Right lobe of liver (tissue), 6 donors: ENCODE data around the gene TYRO3. TPM values are rescaled to one million over a fixed set of nuclear protein-coding genes. Genes with fewer than 3 reads are reported as not detected.

Experiments used
- ATAC-seq, 4 donors: fragments of 200-7000 bp; cut with Tn5 transposase; one replicate each; pipeline ENCODE4 v1.9.1; 2020; ENCODE audit warnings: mild to moderate bottlenecking in 4 of 4, moderate library complexity in 4 of 4
- DNase-seq, 3 donors: peaks; one replicate each; pipeline ENCODE4 v3.0.0-alpha.2; 2020
- H3K27ac ChIP-seq, 3 donors: fragments of 200-600 bp; one replicate each; pipeline ENCODE4 v1.8.0; 2022
- H3K27me3 ChIP-seq, 2 donors: fragments of 200-600 bp; one replicate each; pipeline ENCODE4 v1.8.0; 2022
- H3K36me3 ChIP-seq, 4 donors: fragments of 200-600 bp; sonication (generic) in 1 of 4; one replicate each; pipeline versions ENCODE4 v1.5.1 to v1.8.0; 2017 to 2022; ENCODE audit warnings: control low read depth in 1 of 4
- H3K4me1 ChIP-seq, 4 donors: fragments of 200-600 bp; sonication (generic) in 1 of 4; one replicate each; pipeline versions ENCODE4 v1.5.1 to v1.8.0; 2017 to 2022; ENCODE audit warnings: control low read depth in 1 of 4
- H3K4me3 ChIP-seq, 3 donors: fragments of 200-600 bp; one replicate each; pipeline ENCODE4 v1.8.0; 2022
- H3K9me3 ChIP-seq, 4 donors: fragments of 200-600 bp; sonication (generic) in 1 of 4; one replicate each; pipeline versions ENCODE4 v1.5.1 to v1.8.0; 2017 to 2022; ENCODE audit warnings: control low read depth in 1 of 4
- POLR2A ChIP-seq: fragments of 450-650 bp; IDR thresholded peaks from one replicate; pipeline ENCODE4 v1.6.1; 2017; ENCODE audit warnings: antibody characterized with exemption, mild to moderate bottlenecking
- WGBS: methylation state at CpG from one replicate; pipeline ENCODE4 v1.1.6; 2018; ENCODE audit warnings: low coverage, low lambda C conversion rate; ENCODE audit not compliant: insufficient coverage; ENCODE audit errors: missing lambda C conversion rate; 5-methylcytosine and 5-hydroxymethylcytosine counted together
- intact Hi-C, 2 donors: fragments of 100-400 bp; cut with DNase I; formaldehyde crosslinking; loops; one replicate each; pipeline versions ENCODE4 v1.11.2 to v1.14.1; 2022
- total RNA-seq, 6 experiments: library from RNA; depleted of rRNA in 2 of 6; stranded (reverse); fragments of >200 nt in 2 of 6; fragmentation: NEBNext Ultra II Directional in 3 of 6; extraction: Animal tissue kit (Norgen Biotek cat#: 25700) in 3 of 6; gene quantifications; one replicate each; pipeline versions ENCODE4 v1.1.0 to v1.2.4, GENCODE V29; 2016 to 2023
- TF ChIP-seq, protein P1 (sequence below), 4 donors: fragments of 200-600 bp in 3 of 4; fragments of 450-650 bp in 1 of 4; IDR thresholded peaks; one replicate each; pipeline versions ENCODE4 v1.5.1 to v1.8.0; 2016 to 2022; ENCODE audit warnings: antibody characterized with exemption in 4 of 4, mild to moderate bottlenecking in 2 of 4
- donor health status: DM: no; HTN: yes; CAD: no.
- donor health status: DM: no; HTN: no; CAD: no.
- donor health status: DM: no; HTN: no; CAD: no.
- donor health status: DM: no; HTN: yes; CAD: no.
- donor health status: DM: no; HTN: yes; CAD: no.

The TYRO3 gene
- total RNA-seq, 6 experiments from 2014 or later = 1.1 to 2.9 (median 1.8) TPM

DNA sequence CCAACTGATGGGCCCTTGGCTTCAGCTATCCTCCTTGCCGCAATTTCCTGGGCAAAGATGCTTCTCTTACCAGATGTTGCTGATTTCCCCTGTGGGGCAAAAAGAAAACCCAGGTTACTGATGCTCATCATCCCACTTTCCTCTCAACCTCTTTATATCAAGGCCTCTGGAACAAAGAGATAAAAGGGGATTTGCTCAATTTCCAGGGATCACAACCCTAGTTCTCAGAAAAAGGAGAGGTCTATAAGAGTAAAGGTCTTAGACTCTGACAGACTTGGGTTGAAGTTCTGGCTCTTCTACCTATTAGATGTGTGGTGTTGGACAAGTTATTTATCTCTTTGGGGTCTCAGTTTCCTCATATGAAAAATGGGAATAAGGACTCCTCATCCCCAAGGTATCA, 23.5 kb upstream of the TYRO3 start:
- H3K4me3 ChIP-seq = no peak overlapping the region
- ATAC-seq = no peak
- 100% methylated on average over 1 of the region's 1 CpG for WGBS
- H3K27me3 ChIP-seq = no peaks in the 10 kb centered on the region
- no peaks in the 10 kb centered on the region for H3K4me1 ChIP-seq
- H3K27ac ChIP-seq = no peak overlapping the region
- intact Hi-C loops = no loop called here
- DNase-seq = no peak
- TF ChIP-seq, protein P1, sequence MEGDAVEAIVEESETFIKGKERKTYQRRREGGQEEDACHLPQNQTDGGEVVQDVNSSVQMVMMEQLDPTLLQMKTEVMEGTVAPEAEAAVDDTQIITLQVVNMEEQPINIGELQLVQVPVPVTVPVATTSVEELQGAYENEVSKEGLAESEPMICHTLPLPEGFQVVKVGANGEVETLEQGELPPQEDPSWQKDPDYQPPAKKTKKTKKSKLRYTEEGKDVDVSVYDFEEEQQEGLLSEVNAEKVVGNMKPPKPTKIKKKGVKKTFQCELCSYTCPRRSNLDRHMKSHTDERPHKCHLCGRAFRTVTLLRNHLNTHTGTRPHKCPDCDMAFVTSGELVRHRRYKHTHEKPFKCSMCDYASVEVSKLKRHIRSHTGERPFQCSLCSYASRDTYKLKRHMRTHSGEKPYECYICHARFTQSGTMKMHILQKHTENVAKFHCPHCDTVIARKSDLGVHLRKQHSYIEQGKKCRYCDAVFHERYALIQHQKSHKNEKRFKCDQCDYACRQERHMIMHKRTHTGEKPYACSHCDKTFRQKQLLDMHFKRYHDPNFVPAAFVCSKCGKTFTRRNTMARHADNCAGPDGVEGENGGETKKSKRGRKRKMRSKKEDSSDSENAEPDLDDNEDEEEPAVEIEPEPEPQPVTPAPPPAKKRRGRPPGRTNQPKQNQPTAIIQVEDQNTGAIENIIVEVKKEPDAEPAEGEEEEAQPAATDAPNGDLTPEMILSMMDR (IDR thresholded peaks at IDR 0.05) = no peak
- no peak for TF ChIP-seq POLR2A
- H3K36me3 ChIP-seq = peaks cover 0 to 37% (median 4%) of the 10 kb centered on the region in 4 donors
- no peaks in the 10 kb centered on the region for H3K9me3 ChIP-seq

DNA sequence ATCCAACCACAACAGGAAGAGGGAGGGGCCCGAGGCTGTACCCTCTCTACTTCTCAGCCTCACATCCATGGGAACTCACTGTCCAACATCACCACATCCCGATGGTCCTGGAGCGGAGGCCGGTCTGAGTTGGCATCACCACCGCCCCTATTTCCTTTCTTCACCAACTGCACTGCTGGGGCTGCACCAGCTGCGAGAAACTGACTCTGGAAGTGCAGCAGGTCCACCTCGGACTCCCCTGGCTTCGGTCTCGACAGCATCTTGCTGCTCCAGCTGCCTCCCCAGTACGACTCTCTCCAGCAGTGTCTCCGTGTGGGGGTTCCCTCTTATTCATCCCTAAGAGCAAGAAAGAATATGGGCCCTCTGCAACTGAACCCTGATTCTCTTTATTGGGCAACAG, 22.1 kb upstream of the TYRO3 start:
- H3K27ac ChIP-seq = no peak overlapping the region
- no peaks in the 10 kb centered on the region for H3K9me3 ChIP-seq
- intact Hi-C loops = no loop called here
- TF ChIP-seq, protein P1 (IDR thresholded peaks at IDR 0.05) = no peak
- TF ChIP-seq POLR2A = no peak
- H3K36me3 ChIP-seq = peaks cover 0 to 29% (median 4%) of the 10 kb centered on the region in 4 donors
- H3K4me1 ChIP-seq = no peaks in the 10 kb centered on the region
- 87% methylated on average over 7 of the region's 11 CpGs for WGBS
- ATAC-seq = no peak
- DNase-seq = no peak
- no peaks in the 10 kb centered on the region for H3K27me3 ChIP-seq
- H3K4me3 ChIP-seq = no peak overlapping the region

DNA sequence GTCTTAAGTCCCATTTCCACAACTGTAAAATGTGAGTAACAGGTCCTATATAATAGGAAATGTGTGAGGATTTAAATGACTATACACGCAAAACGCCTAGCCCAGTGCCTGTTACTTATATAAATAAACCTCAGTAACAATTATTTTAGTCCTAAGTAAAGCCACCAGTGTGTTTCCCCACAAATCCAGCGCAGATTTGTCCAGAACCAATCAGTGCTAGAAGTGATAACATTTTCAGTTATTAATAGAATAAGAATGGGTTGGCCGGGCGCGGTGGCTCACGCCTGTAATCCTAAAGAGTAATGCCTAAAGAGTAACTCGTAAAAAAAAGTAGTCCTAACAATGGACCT, 15.5 kb upstream of the TYRO3 start:
- DNase-seq (no peak), ATAC-seq (no peak)
- 6% methylated on average over 8 of the region's 8 CpGs for WGBS
- no peaks in the 10 kb centered on the region for H3K36me3 ChIP-seq
- intact Hi-C loops = no loop called here
- peak overlapping the region; percentile 55 to 78 (median 65) for H3K27ac ChIP-seq
- no peaks in the 10 kb centered on the region for H3K27me3 ChIP-seq
- no peaks in the 10 kb centered on the region for H3K9me3 ChIP-seq
- H3K4me1 ChIP-seq = peaks cover 0 to 6% (median 3%) of the 10 kb centered on the region in 4 donors
- TF ChIP-seq POLR2A = no peak
- peak overlapping the region; percentile 73 to 93 (median 87) for H3K4me3 ChIP-seq

DNA sequence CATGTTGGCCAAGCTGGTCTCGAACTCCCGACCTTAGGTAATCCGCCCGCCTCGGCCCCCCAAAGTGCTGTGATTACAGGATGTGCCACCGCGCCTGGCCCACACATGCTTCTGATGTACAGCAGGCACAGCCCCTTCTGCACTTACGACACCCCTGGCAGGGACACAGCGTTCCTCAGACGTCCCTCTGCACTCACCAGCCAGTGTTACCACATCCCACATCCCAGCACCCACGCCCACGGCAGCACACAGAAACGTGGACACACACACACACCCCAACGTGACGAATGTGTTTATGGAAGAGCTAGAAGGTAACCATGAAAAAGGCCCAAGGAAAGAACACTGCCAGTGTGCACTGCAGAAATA, 14.4 kb upstream of the TYRO3 start:
- Histone ChIP-seq H3K4me1 (peaks cover 0 to 6% (median 3%) of the 10 kb centered on the region in 4 donors), H3K27ac (peak overlapping the region in 1 of 3 donors; percentile 55), H3K27me3 (no peaks in the 10 kb centered on the region), H3K4me3 (peak overlapping the region; percentile 73 to 93 (median 87)), H3K36me3 (no peaks in the 10 kb centered on the region), H3K9me3 (no peaks in the 10 kb centered on the region)
- peak in 3 of 4 donors; percentile 25 to 58 (median 37) for ATAC-seq
- no peak for TF ChIP-seq POLR2A
- TF ChIP-seq, protein P1 (IDR thresholded peaks at IDR 0.05) = no peak
- WGBS = 32% methylated on average over 6 of the region's 15 CpGs
- intact Hi-C loops = no loop called here
- DNase-seq = peak in 1 of 3 donors; percentile 32

DNA sequence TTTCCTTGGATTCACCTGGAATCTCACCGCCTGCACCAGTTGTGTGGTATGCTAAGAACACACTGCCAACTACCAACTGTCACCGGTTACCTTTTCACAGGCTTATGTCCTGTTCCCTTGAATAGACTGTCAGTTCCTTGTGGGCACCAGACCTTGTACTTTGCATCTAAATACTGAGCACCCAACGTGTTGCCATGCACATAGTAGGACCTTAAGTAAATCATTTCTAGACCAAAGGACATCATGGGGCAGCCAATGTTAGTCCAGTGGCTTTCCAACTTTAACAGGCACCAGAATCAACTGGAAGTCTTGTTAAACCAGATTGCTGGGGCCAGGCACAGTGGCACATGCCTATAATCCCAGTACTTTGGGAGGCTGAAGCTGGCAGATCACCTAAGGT, 13.8 kb upstream of the TYRO3 start:
- intact Hi-C loops = no loop called here
- no peaks in the 10 kb centered on the region for H3K9me3 ChIP-seq
- ATAC-seq (no peak), DNase-seq (no peak)
- TF ChIP-seq POLR2A = no peak
- TF ChIP-seq, protein P1 (IDR thresholded peaks at IDR 0.05) = no peak
- 75% methylated on average over 3 of the region's 3 CpGs for WGBS
- H3K4me3 ChIP-seq = no peak overlapping the region
- peaks cover 0 to 6% (median 3%) of the 10 kb centered on the region in 4 donors for H3K4me1 ChIP-seq
- H3K27ac ChIP-seq = no peak overlapping the region
- no peaks in the 10 kb centered on the region for H3K27me3 ChIP-seq
- H3K36me3 ChIP-seq = no peaks in the 10 kb centered on the region
